ENCODE results near the gene RABEP1. TPM values are rescaled to one million over a fixed set of nuclear protein-coding genes. Genes with fewer than 3 reads are reported as not detected.

Gene RABEP1
- total and polyA plus RNA-seq, 2 experiments from 2014 or later = 37.0 to 88.1 TPM

DNA sequence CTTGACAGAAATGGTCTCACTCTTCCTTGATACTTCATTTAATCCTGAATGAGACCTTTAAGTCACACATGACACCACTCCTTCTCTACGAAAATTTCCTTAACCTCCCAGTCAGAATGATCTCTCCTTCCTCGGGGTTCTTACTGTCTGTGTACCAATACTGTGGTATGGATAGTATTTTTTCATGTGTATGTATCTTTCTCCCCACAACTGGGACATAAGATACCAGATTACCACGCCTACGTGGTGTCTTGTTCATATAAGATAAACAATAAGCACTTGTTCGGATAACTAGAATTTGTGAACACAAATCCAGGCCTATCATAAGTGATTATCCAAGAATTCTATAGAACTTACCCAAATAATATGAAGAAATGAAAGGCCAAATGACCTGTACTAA lies 126.1 kb downstream of the RABEP1 start:
- peaks cover 36% of the 10 kb centered on the region for H3K79me2 ChIP-seq (replicated peaks; ENCODE audit: insufficient read depth)
- H3K4me1 ChIP-seq (ENCODE audit: insufficient read depth) = no peaks in the 10 kb centered on the region
- no peak overlapping the region for H3K4me2 ChIP-seq
- peaks cover 47% of the 10 kb centered on the region; the same call in 1 of the 2 replicates for H4K20me1 ChIP-seq (replicated peaks; ENCODE audit: insufficient read depth)
- no peak overlapping the region for H3K27ac ChIP-seq (ENCODE audit: low read depth)
- Mint-ChIP-seq H3K27ac (no peak overlapping the region), H3K4me1 (no peaks in the 10 kb centered on the region), H3K27me3 (ENCODE audit: insufficient read depth, low read depth, poor library complexity) (no peaks in the 10 kb centered on the region), H3K36me3 (ENCODE audit: low read depth) (peaks cover 26% of the 10 kb centered on the region), H3K4me3 (no peak overlapping the region), H3K9me3 (no peaks in the 10 kb centered on the region)
- no peaks in the 10 kb centered on the region for H3K27me3 ChIP-seq (ENCODE audit: insufficient read depth)
- no peaks in the 10 kb centered on the region for H3F3A ChIP-seq (replicated peaks; ENCODE audit: low read depth)
- TF ChIP-seq POLR2AphosphoS5 (IDR thresholded peaks at IDR 0.05; ENCODE audit: low read depth) = no peak
- TF ChIP-seq ZNF331 (CRISPR knock-in tag; IDR thresholded peaks at IDR 0.05; ENCODE audit: low read depth) = no peak
- TF ChIP-seq CTCF (conservative IDR thresholded peaks at IDR 0.05; ENCODE audit: low read depth in 2 of 2) = no peak
- TF ChIP-seq REST (IDR thresholded peaks at IDR 0.05; ENCODE audit: unreplicated experiment) = no peak
- TF ChIP-seq STAT1 (IDR thresholded peaks at IDR 0.05; ENCODE audit: unreplicated experiment) = no peak
- TF ChIP-seq, protein P1, sequence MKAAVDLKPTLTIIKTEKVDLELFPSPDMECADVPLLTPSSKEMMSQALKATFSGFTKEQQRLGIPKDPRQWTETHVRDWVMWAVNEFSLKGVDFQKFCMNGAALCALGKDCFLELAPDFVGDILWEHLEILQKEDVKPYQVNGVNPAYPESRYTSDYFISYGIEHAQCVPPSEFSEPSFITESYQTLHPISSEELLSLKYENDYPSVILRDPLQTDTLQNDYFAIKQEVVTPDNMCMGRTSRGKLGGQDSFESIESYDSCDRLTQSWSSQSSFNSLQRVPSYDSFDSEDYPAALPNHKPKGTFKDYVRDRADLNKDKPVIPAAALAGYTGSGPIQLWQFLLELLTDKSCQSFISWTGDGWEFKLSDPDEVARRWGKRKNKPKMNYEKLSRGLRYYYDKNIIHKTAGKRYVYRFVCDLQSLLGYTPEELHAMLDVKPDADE (IDR thresholded peaks at IDR 0.05) = no peak
- TF ChIP-seq, protein P2, sequence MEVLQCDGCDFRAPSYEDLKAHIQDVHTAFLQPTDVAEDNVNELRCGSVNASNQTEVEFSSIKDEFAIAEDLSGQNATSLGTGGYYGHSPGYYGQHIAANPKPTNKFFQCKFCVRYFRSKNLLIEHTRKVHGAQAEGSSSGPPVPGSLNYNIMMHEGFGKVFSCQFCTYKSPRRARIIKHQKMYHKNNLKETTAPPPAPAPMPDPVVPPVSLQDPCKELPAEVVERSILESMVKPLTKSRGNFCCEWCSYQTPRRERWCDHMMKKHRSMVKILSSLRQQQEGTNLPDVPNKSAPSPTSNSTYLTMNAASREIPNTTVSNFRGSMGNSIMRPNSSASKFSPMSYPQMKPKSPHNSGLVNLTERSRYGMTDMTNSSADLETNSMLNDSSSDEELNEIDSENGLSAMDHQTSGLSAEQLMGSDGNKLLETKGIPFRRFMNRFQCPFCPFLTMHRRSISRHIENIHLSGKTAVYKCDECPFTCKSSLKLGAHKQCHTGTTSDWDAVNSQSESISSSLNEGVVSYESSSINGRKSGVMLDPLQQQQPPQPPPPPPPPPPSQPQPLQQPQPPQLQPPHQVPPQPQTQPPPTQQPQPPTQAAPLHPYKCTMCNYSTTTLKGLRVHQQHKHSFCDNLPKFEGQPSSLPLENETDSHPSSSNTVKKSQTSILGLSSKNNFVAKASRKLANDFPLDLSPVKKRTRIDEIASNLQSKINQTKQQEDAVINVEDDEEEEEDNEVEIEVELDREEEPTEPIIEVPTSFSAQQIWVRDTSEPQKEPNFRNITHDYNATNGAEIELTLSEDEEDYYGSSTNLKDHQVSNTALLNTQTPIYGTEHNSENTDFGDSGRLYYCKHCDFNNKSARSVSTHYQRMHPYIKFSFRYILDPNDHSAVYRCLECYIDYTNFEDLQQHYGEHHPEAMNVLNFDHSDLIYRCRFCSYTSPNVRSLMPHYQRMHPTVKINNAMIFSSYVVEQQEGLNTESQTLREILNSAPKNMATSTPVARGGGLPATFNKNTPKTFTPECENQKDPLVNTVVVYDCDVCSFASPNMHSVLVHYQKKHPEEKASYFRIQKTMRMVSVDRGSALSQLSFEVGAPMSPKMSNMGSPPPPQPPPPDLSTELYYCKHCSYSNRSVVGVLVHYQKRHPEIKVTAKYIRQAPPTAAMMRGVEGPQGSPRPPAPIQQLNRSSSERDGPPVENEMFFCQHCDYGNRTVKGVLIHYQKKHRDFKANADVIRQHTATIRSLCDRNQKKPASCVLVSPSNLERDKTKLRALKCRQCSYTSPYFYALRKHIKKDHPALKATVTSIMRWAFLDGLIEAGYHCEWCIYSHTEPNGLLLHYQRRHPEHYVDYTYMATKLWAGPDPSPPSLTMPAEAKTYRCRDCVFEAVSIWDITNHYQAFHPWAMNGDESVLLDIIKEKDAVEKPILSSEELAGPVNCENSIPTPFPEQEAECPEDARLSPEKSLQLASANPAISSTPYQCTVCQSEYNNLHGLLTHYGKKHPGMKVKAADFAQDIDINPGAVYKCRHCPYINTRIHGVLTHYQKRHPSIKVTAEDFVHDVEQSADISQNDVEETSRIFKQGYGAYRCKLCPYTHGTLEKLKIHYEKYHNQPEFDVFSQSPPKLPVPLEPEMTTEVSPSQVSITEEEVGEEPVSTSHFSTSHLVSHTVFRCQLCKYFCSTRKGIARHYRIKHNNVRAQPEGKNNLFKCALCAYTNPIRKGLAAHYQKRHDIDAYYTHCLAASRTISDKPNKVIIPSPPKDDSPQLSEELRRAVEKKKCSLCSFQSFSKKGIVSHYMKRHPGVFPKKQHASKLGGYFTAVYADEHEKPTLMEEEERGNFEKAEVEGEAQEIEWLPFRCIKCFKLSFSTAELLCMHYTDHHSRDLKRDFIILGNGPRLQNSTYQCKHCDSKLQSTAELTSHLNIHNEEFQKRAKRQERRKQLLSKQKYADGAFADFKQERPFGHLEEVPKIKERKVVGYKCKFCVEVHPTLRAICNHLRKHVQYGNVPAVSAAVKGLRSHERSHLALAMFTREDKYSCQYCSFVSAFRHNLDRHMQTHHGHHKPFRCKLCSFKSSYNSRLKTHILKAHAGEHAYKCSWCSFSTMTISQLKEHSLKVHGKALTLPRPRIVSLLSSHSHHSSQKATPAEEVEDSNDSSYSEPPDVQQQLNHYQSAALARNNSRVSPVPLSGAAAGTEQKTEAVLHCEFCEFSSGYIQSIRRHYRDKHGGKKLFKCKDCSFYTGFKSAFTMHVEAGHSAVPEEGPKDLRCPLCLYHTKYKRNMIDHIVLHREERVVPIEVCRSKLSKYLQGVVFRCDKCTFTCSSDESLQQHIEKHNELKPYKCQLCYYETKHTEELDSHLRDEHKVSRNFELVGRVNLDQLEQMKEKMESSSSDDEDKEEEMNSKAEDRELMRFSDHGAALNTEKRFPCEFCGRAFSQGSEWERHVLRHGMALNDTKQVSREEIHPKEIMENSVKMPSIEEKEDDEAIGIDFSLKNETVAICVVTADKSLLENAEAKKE (CRISPR knock-in tag; IDR thresholded peaks at IDR 0.05) = no peak
- no peak for TF ChIP-seq EZH2 (IDR thresholded peaks at IDR 0.05; ENCODE audit: low read depth, unreplicated experiment)
- TF ChIP-seq EZH2phosphoT487 (IDR thresholded peaks at IDR 0.05; ENCODE audit: unreplicated experiment) = no peak
- TF ChIP-seq ZNF114 (CRISPR knock-in tag; IDR thresholded peaks at IDR 0.05) = no peak
- TF ChIP-seq CREB1 (CRISPR knock-in tag; IDR thresholded peaks at IDR 0.05; ENCODE audit: low read depth) = no peak
- DNase-seq (ENCODE audit: low spot score) (no peak), ATAC-seq (no peak)
- H3K4me3 ChIP-seq = no peak overlapping the region
- peaks cover 88% of the 10 kb centered on the region for H3K36me3 ChIP-seq (ENCODE audit: insufficient read depth)
- no peak overlapping the region for H2AFZ ChIP-seq
- no peaks in the 10 kb centered on the region for H3K9me2 ChIP-seq (ENCODE audit: insufficient read depth)

Data from GM23338 (cell line).